NCI-H1048 (cell line): ENCODE measurements around the gene GLI1.
"Not testable (repeated sequence)": the region's sequence is repeated elsewhere in the genome, so short reads cannot be mapped to it uniquely, and the experiment has no call there.

Experiments
- DNase-seq: peaks from one replicate; lab custom pipeline; 2025; lab: John Stamatoyannopoulos, UW

The GLI1 gene

GRCh38 chr12:57476162-57476992 lies 16.8 kb downstream of the GLI1 start:
- no peak for DNase-seq

GRCh38 chr12:57476993-57477709 lies 17.6 kb downstream of the GLI1 start:
- no peak for DNase-seq

GRCh38 chr12:57477710-57478681 lies 18.4 kb downstream of the GLI1 start:
- DNase-seq: no peak

GRCh38 chr12:57479043-57479375 lies 19.4 kb downstream of the GLI1 start:
- no peak for DNase-seq

- DNase-seq: no peak
These were observed 20.0 kb downstream of the GLI1 start, which contains the start of gene ARHGAP9 for GRCh38 chr12:57479376-57480115. Gene ARHGAP9 (minus strand): TSS chr12:57479866. CDS start chr12:57479406, 460 bp downstream.

GRCh38 chr12:57481671-57482070 lies 22.1 kb downstream of the GLI1 start:
- no peak for DNase-seq

GRCh38 chr12:57483466-57483865 lies 23.9 kb downstream of the GLI1 start:
- DNase-seq: no peak

- no peak for DNase-seq
These were observed 26.1 kb downstream of the GLI1 start for GRCh38 chr12:57485695-57486094.

- DNase-seq: no peak
These were observed 27.5 kb downstream of the GLI1 start for GRCh38 chr12:57487055-57487596.

- DNase-seq: peak; percentile 94
These were observed 28.2 kb downstream of the GLI1 start, which contains the start of gene MARS1 for GRCh38 chr12:57487597-57488401. Gene MARS1 (plus strand): TSS chr12:57488068. CDS start chr12:57488091, 23 bp downstream.

GRCh38 chr12:57488402-57489156 lies 29.0 kb downstream of the GLI1 start:
- DNase-seq: no peak

- DNase-seq: no peak
These were observed 29.6 kb downstream of the GLI1 start for GRCh38 chr12:57489157-57489641.

GRCh38 chr12:57490126-57490525 lies 30.5 kb downstream of the GLI1 start:
- DNase-seq: no peak

DNA sequence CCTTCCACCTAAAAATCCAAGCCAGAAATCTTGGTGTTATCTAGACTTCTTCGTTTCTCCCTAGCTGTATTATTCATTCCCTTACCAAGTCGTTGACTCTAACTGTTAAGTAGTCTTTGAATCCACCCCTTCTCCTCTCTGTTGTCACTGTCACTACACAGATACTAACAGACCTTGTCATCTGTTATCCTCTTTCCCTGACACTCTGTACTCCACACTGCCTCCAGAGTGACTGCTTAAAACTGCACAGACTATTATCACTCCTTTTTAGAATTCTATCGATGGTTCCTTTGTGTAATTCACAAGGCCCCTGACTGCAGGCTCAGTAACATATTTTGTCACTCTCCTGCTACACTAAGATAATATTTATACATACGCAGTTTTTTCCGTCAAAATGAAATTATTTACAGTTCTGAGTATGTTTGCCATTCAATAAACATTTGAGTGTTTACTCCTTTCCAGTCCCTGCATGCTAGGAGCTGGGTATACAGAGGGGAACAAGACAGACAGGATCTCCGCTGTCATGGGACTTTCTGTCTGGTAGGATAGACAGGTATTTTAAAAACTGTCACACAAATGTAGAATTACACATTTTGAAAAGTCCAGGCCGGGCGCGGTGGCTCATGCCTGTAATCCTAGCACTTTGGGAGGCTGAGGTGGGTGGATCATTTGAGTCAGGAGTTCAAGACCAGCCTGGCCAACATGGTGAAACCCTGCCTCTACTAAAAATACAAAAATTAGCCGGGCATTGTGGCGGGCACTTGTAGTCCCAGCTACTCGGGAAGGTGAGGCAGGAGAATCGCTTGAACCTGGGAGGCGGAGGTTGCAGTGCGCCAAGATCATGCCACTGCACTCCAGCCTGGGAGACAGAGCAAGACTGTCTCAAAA lies 32.1 kb downstream of the GLI1 start:
- no peak for DNase-seq

DNA sequence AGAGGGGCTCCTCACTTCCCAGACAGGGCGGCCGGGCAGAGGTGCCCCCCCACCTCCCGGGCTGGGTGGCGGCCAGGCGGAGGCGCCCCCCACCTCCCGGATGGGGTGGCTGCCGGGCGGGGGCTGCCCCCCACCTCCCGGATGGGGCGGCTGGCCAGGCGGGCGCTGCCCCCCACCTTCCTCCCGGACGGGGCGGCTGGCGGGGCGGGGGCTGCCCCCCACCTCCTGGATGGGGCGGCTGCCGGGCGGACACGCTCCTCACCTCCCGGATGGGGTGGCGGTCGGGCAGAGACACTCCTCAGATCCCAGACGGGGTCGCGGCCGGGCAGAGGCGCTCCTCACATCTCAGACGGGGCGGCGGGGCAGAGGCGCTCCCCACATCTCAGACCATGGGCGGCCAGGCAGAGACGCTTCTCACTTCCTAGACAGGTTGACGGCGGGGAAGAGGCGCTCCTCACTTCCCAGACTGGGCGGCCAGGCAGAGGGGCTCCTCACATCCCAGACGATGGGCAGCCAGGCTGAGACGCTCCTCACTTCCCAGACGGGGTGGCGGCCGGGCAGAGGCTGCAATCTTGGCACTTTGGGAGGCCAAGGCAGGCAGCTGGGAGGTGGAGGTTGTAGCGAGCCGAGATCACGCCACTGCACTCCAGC lies 35.6 kb downstream of the GLI1 start:
- not testable (repeated sequence) for DNase-seq

DNA sequence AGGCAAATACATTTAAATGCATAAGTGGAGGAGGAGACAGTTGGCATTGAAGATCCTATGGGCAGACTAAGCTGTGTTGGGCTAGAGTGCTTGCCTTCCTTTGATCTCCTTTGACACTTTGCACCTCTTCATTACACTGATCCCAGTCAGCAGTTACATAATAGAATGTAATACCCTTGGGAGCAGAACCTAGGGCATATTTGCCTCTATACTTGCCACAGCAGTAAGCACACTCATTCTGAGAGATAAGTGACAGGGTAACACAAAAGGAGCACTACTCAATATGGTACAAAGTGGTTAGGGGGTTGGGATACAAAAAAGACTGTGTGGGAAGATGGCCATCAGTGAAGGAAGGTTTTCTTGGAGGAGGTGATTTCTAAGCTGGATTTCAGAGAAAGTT lies 37.2 kb downstream of the GLI1 start:
- DNase-seq: no peak

GRCh38 chr12:57497223-57498131 lies 37.9 kb downstream of the GLI1 start:
- DNase-seq: no peak
